ENCODE measurements around the gene SHC2.
"Not testable (repeated sequence)": the region's sequence is repeated elsewhere in the genome, so short reads cannot be mapped to it uniquely, and the experiment has no call there.

The SHC2 gene

GRCh38 chr19:419721-420515 is 40.9 kb downstream of the SHC2 start:
- TF ChIP-seq POLR2AphosphoS5 (IDR thresholded peaks at IDR 0.05; ENCODE audit: borderline replicate concordance, low read depth, low read length) = no peak
- TF ChIP-seq EZH2 (IDR thresholded peaks at IDR 0.05) = no peak
- no peak for TF ChIP-seq FOXP2 (optimal IDR thresholded peaks at IDR 0.05; ENCODE audit: control extremely low read depth, extremely low read length, insufficient read depth)
- no peak overlapping the region for H3K9ac ChIP-seq (ENCODE audit: insufficient read length)
- no peak for DNase-seq (ENCODE audit: low read depth, low spot score)
- H3K27ac ChIP-seq = no peak overlapping the region
- no peaks in the 10 kb centered on the region for H3K9me3 ChIP-seq (ENCODE audit: low read depth, low read length)
- no peak overlapping the region for H3K4me3 ChIP-seq
- no peaks in the 10 kb centered on the region for H3K36me3 ChIP-seq (ENCODE audit: insufficient read depth, low read length)

- no peak overlapping the region for H3K27ac ChIP-seq
- no peak overlapping the region for H3K9ac ChIP-seq (ENCODE audit: insufficient read length)
- no peaks in the 10 kb centered on the region for H3K36me3 ChIP-seq (ENCODE audit: insufficient read depth, low read length)
- no peak for TF ChIP-seq EZH2 (IDR thresholded peaks at IDR 0.05)
- TF ChIP-seq POLR2AphosphoS5 (IDR thresholded peaks at IDR 0.05; ENCODE audit: borderline replicate concordance, low read depth, low read length) = no peak
- TF ChIP-seq FOXP2 (optimal IDR thresholded peaks at IDR 0.05; ENCODE audit: control extremely low read depth, extremely low read length, insufficient read depth) = no peak
- no peak overlapping the region for H3K4me3 ChIP-seq
- H3K9me3 ChIP-seq (ENCODE audit: low read depth, low read length) = no peaks in the 10 kb centered on the region
- DNase-seq (ENCODE audit: low read depth, low spot score) = no peak
Measured at GRCh38 chr19:418761-419671, 41.8 kb downstream of the SHC2 start.

- H3K9ac ChIP-seq (ENCODE audit: insufficient read length) = no peak overlapping the region
- TF ChIP-seq POLR2AphosphoS5 (IDR thresholded peaks at IDR 0.05; ENCODE audit: borderline replicate concordance, low read depth, low read length) (no peak), FOXP2 (optimal IDR thresholded peaks at IDR 0.05; ENCODE audit: control extremely low read depth, extremely low read length, insufficient read depth) (no peak), EZH2 (IDR thresholded peaks at IDR 0.05) (no peak)
Measured at GRCh38 chr19:416416-416815, 44.4 kb downstream of the SHC2 start.

GRCh38 chr19:415292-415691 is 45.5 kb downstream of the SHC2 start:
- no peak for DNase-seq (ENCODE audit: low read depth, low spot score)
- Histone ChIP-seq H3K27ac (no peak overlapping the region), H3K9me3 (ENCODE audit: low read depth, low read length) (no peaks in the 10 kb centered on the region), H3K9ac (ENCODE audit: insufficient read length) (no peak overlapping the region), H3K4me3 (no peak overlapping the region), H3K36me3 (ENCODE audit: insufficient read depth, low read length) (no peaks in the 10 kb centered on the region)
- TF ChIP-seq EZH2 (IDR thresholded peaks at IDR 0.05) (no peak), POLR2AphosphoS5 (IDR thresholded peaks at IDR 0.05; ENCODE audit: borderline replicate concordance, low read depth, low read length) (no peak), FOXP2 (optimal IDR thresholded peaks at IDR 0.05; ENCODE audit: control extremely low read depth, extremely low read length, insufficient read depth) (no peak)

More at GRCh38 chr19:416416-416815, 44.4 kb downstream of the SHC2 start:
- Histone ChIP-seq H3K9me3 (ENCODE audit: low read depth, low read length) (no peaks in the 10 kb centered on the region), H3K27ac (no peak overlapping the region), H3K36me3 (ENCODE audit: insufficient read depth, low read length) (no peaks in the 10 kb centered on the region), H3K4me3 (no peak overlapping the region)
- no peak for DNase-seq (ENCODE audit: low read depth, low spot score)

- no peak for TF ChIP-seq FOXP2 (optimal IDR thresholded peaks at IDR 0.05; ENCODE audit: control extremely low read depth, extremely low read length, insufficient read depth)
- no peak for TF ChIP-seq POLR2AphosphoS5 (IDR thresholded peaks at IDR 0.05; ENCODE audit: borderline replicate concordance, low read depth, low read length)
- TF ChIP-seq EZH2 (IDR thresholded peaks at IDR 0.05) = no peak
Measured at GRCh38 chr19:413756-414420, 46.9 kb downstream of the SHC2 start.

GRCh38 chr19:412356-413355 is 48.2 kb downstream of the SHC2 start:
- H3K9ac ChIP-seq (ENCODE audit: insufficient read length) = no peak overlapping the region
- TF ChIP-seq FOXP2 (optimal IDR thresholded peaks at IDR 0.05; ENCODE audit: control extremely low read depth, extremely low read length, insufficient read depth) (no peak), POLR2AphosphoS5 (IDR thresholded peaks at IDR 0.05; ENCODE audit: borderline replicate concordance, low read depth, low read length) (no peak), EZH2 (IDR thresholded peaks at IDR 0.05) (no peak)
- no peaks in the 10 kb centered on the region for H3K36me3 ChIP-seq (ENCODE audit: insufficient read depth, low read length)
- DNase-seq (ENCODE audit: low read depth, low spot score) = no peak
- no peak overlapping the region for H3K27ac ChIP-seq
- no peak overlapping the region for H3K4me3 ChIP-seq
- no peaks in the 10 kb centered on the region for H3K9me3 ChIP-seq (ENCODE audit: low read depth, low read length)

More at GRCh38 chr19:413756-414420, 46.9 kb downstream of the SHC2 start:
- Histone ChIP-seq H3K27ac (no peak overlapping the region), H3K9me3 (ENCODE audit: low read depth, low read length) (no peaks in the 10 kb centered on the region), H3K9ac (ENCODE audit: insufficient read length) (no peak overlapping the region), H3K36me3 (ENCODE audit: insufficient read depth, low read length) (no peaks in the 10 kb centered on the region), H3K4me3 (no peak overlapping the region)
- no peak for DNase-seq (ENCODE audit: low read depth, low spot score)

- H3K27ac ChIP-seq = no peak overlapping the region
- H3K9me3 ChIP-seq (ENCODE audit: low read depth, low read length) = no peaks in the 10 kb centered on the region
- no peak for TF ChIP-seq FOXP2 (optimal IDR thresholded peaks at IDR 0.05; ENCODE audit: control extremely low read depth, extremely low read length, insufficient read depth)
- TF ChIP-seq EZH2 (IDR thresholded peaks at IDR 0.05) = no peak
- no peak for TF ChIP-seq POLR2AphosphoS5 (IDR thresholded peaks at IDR 0.05; ENCODE audit: borderline replicate concordance, low read depth, low read length)
- no peaks in the 10 kb centered on the region for H3K36me3 ChIP-seq (ENCODE audit: insufficient read depth, low read length)
- no peak for DNase-seq (ENCODE audit: low read depth, low spot score)
- H3K4me3 ChIP-seq = no peak overlapping the region
- no peak overlapping the region for H3K9ac ChIP-seq (ENCODE audit: insufficient read length)
Measured at GRCh38 chr19:411723-412355, 49.0 kb downstream of the SHC2 start.

GRCh38 chr19:411121-411722 is 49.6 kb downstream of the SHC2 start:
- DNase-seq (ENCODE audit: low read depth, low spot score); H3K36me3 ChIP-seq (ENCODE audit: insufficient read depth, low read length); H3K27ac ChIP-seq; H3K4me3 ChIP-seq; H3K9ac ChIP-seq (ENCODE audit: insufficient read length); H3K9me3 ChIP-seq (ENCODE audit: low read depth, low read length): not testable (repeated sequence)

Measured in SK-N-MC (cell line).